H9 (cell line): ENCODE results near the gene FGFR4. TPM values are rescaled to one million over a fixed set of nuclear protein-coding genes. Genes with fewer than 3 reads are reported as not detected.

Experiments
- DNase-seq: peaks from one replicate; pipeline ENCODE4 v3.0.0-alpha.2; 2017
- H2AFZ ChIP-seq: one replicate; pipeline ENCODE4 v1.6.1; 2013; ENCODE audit warnings: mild to moderate bottlenecking, low read length, control low read depth, moderate library complexity
- H2AK5ac ChIP-seq: 2 replicates; pipeline ENCODE4 v1.6.1; 2013; ENCODE audit warnings: low read length, control low read depth, mixed read lengths; ENCODE audit not compliant: insufficient read length
- H2BK120ac ChIP-seq: one replicate; pipeline ENCODE4 v1.6.1; 2013; ENCODE audit warnings: low read depth, mild to moderate bottlenecking, low read length, control low read depth, inconsistent platforms; ENCODE audit not compliant: poor library complexity, severe bottlenecking
- H2BK12ac ChIP-seq: 2 replicates; pipeline ENCODE4 v1.6.1; 2013; ENCODE audit warnings: low read length, control low read depth, mixed read lengths, low read depth; ENCODE audit not compliant: insufficient read length
- H2BK15ac ChIP-seq: 2 replicates; pipeline ENCODE4 v1.6.1; 2013; ENCODE audit warnings: low read depth, low read length, control low read depth
- H2BK20ac ChIP-seq: one replicate; pipeline ENCODE4 v1.6.1; 2013; ENCODE audit warnings: low read depth, mild to moderate bottlenecking, low read length, control low read depth, inconsistent platforms; ENCODE audit not compliant: poor library complexity, severe bottlenecking
- H2BK5ac ChIP-seq: 2 replicates; pipeline ENCODE4 v1.6.1; 2013; ENCODE audit warnings: low read length, control low read depth, mixed read lengths; ENCODE audit not compliant: insufficient read length
- H3K14ac ChIP-seq: 2 replicates; pipeline ENCODE4 v1.6.1; 2013; ENCODE audit warnings: low read length, control low read depth; ENCODE audit not compliant: insufficient read depth
- H3K18ac ChIP-seq: 2 replicates; pipeline ENCODE4 v1.6.1; 2013; ENCODE audit warnings: low read depth, mild to moderate bottlenecking, mixed read lengths, low read length, control low read depth; ENCODE audit not compliant: insufficient read length
- H3K23ac ChIP-seq: 2 replicates; pipeline ENCODE4 v1.6.1; 2013; ENCODE audit warnings: low read length, control low read depth, mixed read lengths, low read depth; ENCODE audit not compliant: insufficient read length
- H3K23me2 ChIP-seq: 2 replicates; pipeline ENCODE4 v1.6.1; 2013; ENCODE audit warnings: low read depth, mild to moderate bottlenecking, mixed read lengths, low read length, control low read depth; ENCODE audit not compliant: insufficient read length, poor library complexity, severe bottlenecking
- H3K27ac ChIP-seq: 2 replicates; pipeline ENCODE4 v1.5.1; 2013; ENCODE audit warnings: low read length, control low read depth, mixed read lengths, low read depth; ENCODE audit not compliant: insufficient read length
- H3K27me3 ChIP-seq: 2 replicates; pipeline ENCODE4 v1.6.1; 2013; ENCODE audit warnings: low read length, control low read depth, inconsistent platforms; ENCODE audit not compliant: insufficient read depth
- H3K4ac ChIP-seq: 2 replicates; pipeline ENCODE4 v1.6.1; 2013; ENCODE audit warnings: low read depth, mild to moderate bottlenecking, control low read depth, inconsistent platforms, low read length, moderate library complexity
- H3K4me1 ChIP-seq: 2 replicates; pipeline ENCODE4 v1.6.1; 2013; ENCODE audit warnings: low read length, control low read depth, inconsistent platforms; ENCODE audit not compliant: insufficient read depth
- H3K4me2 ChIP-seq: 2 replicates; pipeline ENCODE4 v1.6.1; 2013; ENCODE audit warnings: low read length, control low read depth, mixed read lengths; ENCODE audit not compliant: insufficient read length, insufficient read depth
- H3K56ac ChIP-seq: 2 replicates; pipeline ENCODE4 v1.6.1; 2013; ENCODE audit warnings: low read depth, mild to moderate bottlenecking, mixed read lengths, low read length, control low read depth; ENCODE audit not compliant: insufficient read length
- H3K79me1 ChIP-seq: 2 replicates; pipeline ENCODE4 v1.6.1; 2013; ENCODE audit warnings: low read depth, mild to moderate bottlenecking, moderate library complexity, low read length, control low read depth, inconsistent platforms; ENCODE audit not compliant: insufficient read depth, poor library complexity, severe bottlenecking
- H3K79me2 ChIP-seq: 2 replicates; pipeline ENCODE4 v1.6.1; 2013; ENCODE audit warnings: low read length, control low read depth, inconsistent platforms; ENCODE audit not compliant: insufficient read depth
- H3K9ac ChIP-seq: 2 replicates; pipeline ENCODE4 v1.6.1; 2013; ENCODE audit warnings: low read length, control low read depth, mixed read lengths; ENCODE audit not compliant: insufficient read length; ENCODE audit errors: extremely low read depth
- H3K9me3 ChIP-seq: one replicate; pipeline ENCODE4 v1.6.1; 2013; ENCODE audit warnings: low read depth, low read length, inconsistent platforms; ENCODE audit not compliant: control insufficient read depth
- H3T11ph ChIP-seq: one replicate; pipeline ENCODE4 v1.6.1; 2013; ENCODE audit warnings: mild to moderate bottlenecking, low read length, control low read depth, inconsistent platforms
- H4K20me1 ChIP-seq: one replicate; pipeline ENCODE4 v1.6.1; 2013; ENCODE audit not compliant: control insufficient read depth, insufficient read length, insufficient read depth
- H4K5ac ChIP-seq: 2 replicates; pipeline ENCODE4 v1.6.1; 2013; ENCODE audit warnings: low read depth, mild to moderate bottlenecking, mixed read lengths, low read length, control low read depth; ENCODE audit not compliant: insufficient read length
- H4K8ac ChIP-seq: replicated peaks from 2 replicates; pipeline ENCODE4 v1.6.1; 2013; ENCODE audit warnings: low read length, control low read depth, mixed read lengths, low read depth; ENCODE audit not compliant: insufficient read length
- H4K91ac ChIP-seq: 2 replicates; pipeline ENCODE4 v1.6.1; 2013; ENCODE audit warnings: low read depth, mild to moderate bottlenecking, moderate library complexity, mixed read lengths, low read length, control low read depth; ENCODE audit not compliant: insufficient read length
- H3K27ac Mint-ChIP-seq, 3 experiments: 2 replicates in 2 of 3; 3 replicates in 1 of 3; pipeline ENCODE4 v1.8.0; 2020 to 2021; ENCODE audit warnings: mixed read lengths in 3 of 3, mild to moderate bottlenecking in 1 of 3, moderate library complexity in 1 of 3
- H3K27me3 Mint-ChIP-seq: 2 replicates; pipeline ENCODE4 v1.8.0; 2021; ENCODE audit warnings: low read depth, mild to moderate bottlenecking, moderate library complexity, mixed read lengths
- H3K36me3 Mint-ChIP-seq, 3 experiments: 2 replicates in 2 of 3; 3 replicates in 1 of 3; pipeline ENCODE4 v1.8.0; 2020 to 2021; ENCODE audit warnings: low read depth in 3 of 3, mixed read lengths in 3 of 3; ENCODE audit not compliant: insufficient read depth in 1 of 3
- H3K4me1 Mint-ChIP-seq, 2 experiments: 2 replicates each; pipeline ENCODE4 v1.8.0; 2020; ENCODE audit warnings: mixed read lengths in 2 of 2
- H3K4me3 Mint-ChIP-seq, 2 experiments: 2 replicates in 1 of 2; 3 replicates in 1 of 2; pipeline ENCODE4 v1.8.0; 2020 to 2021; ENCODE audit warnings: mild to moderate bottlenecking in 2 of 2, mixed read lengths in 2 of 2, moderate library complexity in 1 of 2
- H3K9me3 Mint-ChIP-seq, 2 experiments: 2 replicates in 1 of 2; 3 replicates in 1 of 2; pipeline ENCODE4 v1.8.0; 2020; ENCODE audit warnings: mild to moderate bottlenecking in 2 of 2, mixed read lengths in 2 of 2, moderate library complexity in 1 of 2
- WGBS: extraction: QIAGEN DNeasy Blood & Tissue Kit; methylation state at CpG from one replicate; pipeline ENCODE4 v1.1.7; 2013; ENCODE audit warnings: missing lambda C conversion rate, low lambda C conversion rate, mixed read lengths; ENCODE audit not compliant: insufficient read length; ENCODE audit errors: extremely low coverage; 5-methylcytosine and 5-hydroxymethylcytosine counted together
- total RNA-seq: library from RNA; stranded (reverse); gene quantifications from 2 replicates; pipeline ENCODE4 v1.2.1, GENCODE V29; 2021
- TF ChIP-seq, protein P1 (sequence below): fragments of 200-600 bp; sonication (generic); conservative IDR thresholded peaks from 3 replicates; pipeline ENCODE4 v1.8.0; 2021; ENCODE audit warnings: antibody characterized with exemption, mild to moderate bottlenecking

Gene FGFR4
- total RNA-seq, 1 experiment from 2014 or later, result 52.8 TPM

DNA sequence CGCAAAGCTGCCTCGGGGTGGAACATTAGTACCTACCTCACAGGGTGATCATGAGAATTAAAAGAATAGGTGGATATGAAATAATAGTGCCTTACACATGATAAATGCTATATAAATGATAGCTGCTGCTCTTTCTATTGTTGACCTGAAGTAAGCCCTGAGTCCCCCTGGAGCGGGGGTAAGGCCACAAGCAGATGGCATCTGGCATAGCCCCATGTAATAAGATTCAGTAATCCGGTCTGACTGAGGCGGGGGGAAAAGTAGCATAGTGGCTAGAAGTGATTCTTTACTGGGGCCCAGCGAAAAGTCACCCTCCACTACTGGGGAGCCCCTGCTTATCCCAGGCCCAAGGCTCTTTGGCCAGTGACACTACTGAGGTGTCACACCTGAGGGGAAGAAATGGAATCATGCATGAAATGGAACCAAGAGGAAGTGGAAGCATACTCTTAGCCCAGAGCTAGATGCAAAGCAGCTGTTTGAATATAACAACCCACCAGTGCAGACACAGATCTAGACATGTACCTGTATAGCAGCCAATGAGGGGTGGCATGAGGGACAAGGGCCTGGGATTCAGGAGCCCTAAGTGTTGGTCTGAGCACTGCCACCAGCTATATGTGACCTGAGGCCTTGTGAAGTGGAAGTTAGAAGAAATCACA lies 16.1 kb upstream of the FGFR4 start:
- no peak for DNase-seq
- Histone ChIP-seq H3K14ac (no peak overlapping the region), H2BK12ac (no peak overlapping the region), H3K79me1 (no peaks in the 10 kb centered on the region), H3K18ac (no peak overlapping the region), H3K56ac (no peak overlapping the region), H3K23ac (no peak overlapping the region), H3K9me3 (no peaks in the 10 kb centered on the region), H3K9ac (no peak overlapping the region), H3T11ph (no peak overlapping the region), H3K4ac (no peak overlapping the region), H2BK15ac (no peak overlapping the region), H3K27ac (no peak overlapping the region), H3K4me1 (no peaks in the 10 kb centered on the region), H2AFZ (no peak overlapping the region), H4K20me1 (no peaks in the 10 kb centered on the region), H3K4me2 (no peak overlapping the region), H4K91ac (no peak overlapping the region), H3K27me3 (no peaks in the 10 kb centered on the region), H2BK120ac (no peak overlapping the region), H4K5ac (no peak overlapping the region), H2AK5ac (no peak overlapping the region), H3K23me2 (no peaks in the 10 kb centered on the region), H3K79me2 (no peaks in the 10 kb centered on the region), H4K8ac (no peak overlapping the region), H2BK20ac (no peak overlapping the region), H2BK5ac (no peak overlapping the region)
- no CpG with 5 or more reads among the region's 6 CpGs for WGBS
- Mint-ChIP-seq H3K27me3 (no peaks in the 10 kb centered on the region; the same call in 1 of the 2 replicates), H3K27ac (no peak overlapping the region), H3K36me3 (peaks cover 0 to 6% (median 2%) of the 10 kb centered on the region in 3 experiments; a peak in 1 of 7 replicates), H3K4me3 (no peak overlapping the region), H3K4me1 (peaks cover 4 to 9% of the 10 kb centered on the region in 2 experiments), H3K9me3 (no peaks in the 10 kb centered on the region)
- TF ChIP-seq, protein P1, sequence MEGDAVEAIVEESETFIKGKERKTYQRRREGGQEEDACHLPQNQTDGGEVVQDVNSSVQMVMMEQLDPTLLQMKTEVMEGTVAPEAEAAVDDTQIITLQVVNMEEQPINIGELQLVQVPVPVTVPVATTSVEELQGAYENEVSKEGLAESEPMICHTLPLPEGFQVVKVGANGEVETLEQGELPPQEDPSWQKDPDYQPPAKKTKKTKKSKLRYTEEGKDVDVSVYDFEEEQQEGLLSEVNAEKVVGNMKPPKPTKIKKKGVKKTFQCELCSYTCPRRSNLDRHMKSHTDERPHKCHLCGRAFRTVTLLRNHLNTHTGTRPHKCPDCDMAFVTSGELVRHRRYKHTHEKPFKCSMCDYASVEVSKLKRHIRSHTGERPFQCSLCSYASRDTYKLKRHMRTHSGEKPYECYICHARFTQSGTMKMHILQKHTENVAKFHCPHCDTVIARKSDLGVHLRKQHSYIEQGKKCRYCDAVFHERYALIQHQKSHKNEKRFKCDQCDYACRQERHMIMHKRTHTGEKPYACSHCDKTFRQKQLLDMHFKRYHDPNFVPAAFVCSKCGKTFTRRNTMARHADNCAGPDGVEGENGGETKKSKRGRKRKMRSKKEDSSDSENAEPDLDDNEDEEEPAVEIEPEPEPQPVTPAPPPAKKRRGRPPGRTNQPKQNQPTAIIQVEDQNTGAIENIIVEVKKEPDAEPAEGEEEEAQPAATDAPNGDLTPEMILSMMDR, result no peak
